IPS-18c (cell line): ENCODE measurements around the gene MYO19.
A peak's percentile ranks its signal among the peaks of the same experiment; 100 is the strongest.

Experiments
- H3K4me3 ChIP-seq: 2 replicates; pipeline ENCODE4 v1.7.0; 2013; ENCODE audit warnings: low read depth, mild to moderate bottlenecking, low read length, moderate library complexity; ENCODE audit not compliant: insufficient read depth
- H3K9me3 ChIP-seq: one replicate; pipeline ENCODE4 v1.6.1; 2013; ENCODE audit warnings: mild to moderate bottlenecking, low read length, moderate library complexity; ENCODE audit not compliant: control insufficient read depth, insufficient read depth

Gene MYO19, protein sequence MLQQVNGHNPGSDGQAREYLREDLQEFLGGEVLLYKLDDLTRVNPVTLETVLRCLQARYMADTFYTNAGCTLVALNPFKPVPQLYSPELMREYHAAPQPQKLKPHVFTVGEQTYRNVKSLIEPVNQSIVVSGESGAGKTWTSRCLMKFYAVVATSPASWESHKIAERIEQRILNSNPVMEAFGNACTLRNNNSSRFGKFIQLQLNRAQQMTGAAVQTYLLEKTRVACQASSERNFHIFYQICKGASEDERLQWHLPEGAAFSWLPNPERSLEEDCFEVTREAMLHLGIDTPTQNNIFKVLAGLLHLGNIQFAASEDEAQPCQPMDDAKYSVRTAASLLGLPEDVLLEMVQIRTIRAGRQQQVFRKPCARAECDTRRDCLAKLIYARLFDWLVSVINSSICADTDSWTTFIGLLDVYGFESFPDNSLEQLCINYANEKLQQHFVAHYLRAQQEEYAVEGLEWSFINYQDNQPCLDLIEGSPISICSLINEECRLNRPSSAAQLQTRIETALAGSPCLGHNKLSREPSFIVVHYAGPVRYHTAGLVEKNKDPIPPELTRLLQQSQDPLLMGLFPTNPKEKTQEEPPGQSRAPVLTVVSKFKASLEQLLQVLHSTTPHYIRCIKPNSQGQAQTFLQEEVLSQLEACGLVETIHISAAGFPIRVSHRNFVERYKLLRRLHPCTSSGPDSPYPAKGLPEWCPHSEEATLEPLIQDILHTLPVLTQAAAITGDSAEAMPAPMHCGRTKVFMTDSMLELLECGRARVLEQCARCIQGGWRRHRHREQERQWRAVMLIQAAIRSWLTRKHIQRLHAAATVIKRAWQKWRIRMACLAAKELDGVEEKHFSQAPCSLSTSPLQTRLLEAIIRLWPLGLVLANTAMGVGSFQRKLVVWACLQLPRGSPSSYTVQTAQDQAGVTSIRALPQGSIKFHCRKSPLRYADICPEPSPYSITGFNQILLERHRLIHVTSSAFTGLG

DNA sequence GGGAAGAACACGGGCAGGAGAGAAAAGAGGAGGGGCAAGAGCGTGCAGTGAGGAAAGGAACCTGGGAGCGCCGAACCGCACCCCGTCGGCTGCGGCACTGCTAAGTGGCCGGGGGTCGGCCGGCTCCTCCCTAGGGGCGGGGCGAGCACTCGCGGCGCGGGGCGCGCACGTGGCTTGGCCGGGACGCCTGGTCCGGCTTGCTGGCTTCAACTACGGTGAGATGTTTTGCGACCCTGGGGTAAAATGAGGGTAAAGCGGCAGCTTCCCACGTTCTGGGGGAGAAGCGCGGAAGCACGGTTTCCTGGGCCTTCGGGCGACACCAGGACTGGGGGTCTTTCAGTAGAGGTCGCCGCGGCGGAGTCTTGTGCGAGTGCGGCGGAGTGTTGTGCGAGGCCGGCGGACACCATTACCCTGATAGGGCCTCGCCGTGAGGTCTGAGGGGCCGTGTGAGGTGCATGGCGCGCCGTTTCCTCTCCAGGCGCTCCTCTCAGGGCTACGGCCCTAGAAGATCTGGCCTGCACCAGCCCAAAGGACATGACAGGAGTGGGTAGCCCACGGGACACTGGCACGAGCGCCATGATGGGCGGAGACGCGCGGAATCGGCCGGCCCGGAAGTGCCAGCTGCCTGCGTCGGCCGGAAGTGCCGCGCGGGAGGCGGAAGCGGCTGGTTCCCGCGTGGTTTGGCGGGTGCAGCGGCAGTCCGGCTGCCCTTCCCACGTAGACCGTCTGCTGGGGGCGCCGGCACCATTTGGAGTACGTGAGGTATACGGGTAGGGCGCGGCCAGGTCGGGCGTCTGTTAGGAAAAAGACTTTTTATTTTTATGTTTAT is at the start of gene MYO19, which contains the start of gene PIGW:
TSS of gene MYO19 (minus strand) at position 29 of the 829 bp plus-strand sequence. CDS start 2,330 bp downstream, outside the sequence.
TSS of gene PIGW (plus strand) at position 148 of the 829 bp plus-strand sequence. CDS start 2,115 bp downstream, outside the sequence.
- H3K4me3 ChIP-seq, result peak within 1 kb of the TSS; percentile 98

DNA sequence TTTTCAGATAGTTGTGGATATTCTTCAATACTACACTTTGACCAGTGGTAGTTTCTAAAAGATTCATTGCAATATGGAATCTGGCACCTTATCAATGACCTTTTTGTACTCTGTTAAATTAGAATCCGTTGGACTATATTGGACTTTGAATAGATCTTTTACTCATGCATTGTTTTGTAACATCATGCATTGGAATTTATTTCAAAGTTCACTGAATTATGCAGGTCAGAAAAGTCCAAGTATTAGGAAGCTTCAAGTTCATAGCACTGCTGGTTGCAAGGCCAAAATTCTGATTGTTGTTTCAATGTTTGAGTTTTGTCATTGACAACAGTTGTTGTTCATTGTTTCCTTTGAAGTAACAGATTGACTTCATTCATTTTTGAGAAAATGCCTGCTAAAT is 49.1 kb upstream of the MYO19 start:
- H3K4me3 ChIP-seq, result no peak overlapping the region
- H3K9me3 ChIP-seq, result no peaks in the 10 kb centered on the region

More for the DNA sequence above, at the start of gene MYO19, which contains the start of gene PIGW:
- no peaks in the 10 kb centered on the region for H3K9me3 ChIP-seq

DNA sequence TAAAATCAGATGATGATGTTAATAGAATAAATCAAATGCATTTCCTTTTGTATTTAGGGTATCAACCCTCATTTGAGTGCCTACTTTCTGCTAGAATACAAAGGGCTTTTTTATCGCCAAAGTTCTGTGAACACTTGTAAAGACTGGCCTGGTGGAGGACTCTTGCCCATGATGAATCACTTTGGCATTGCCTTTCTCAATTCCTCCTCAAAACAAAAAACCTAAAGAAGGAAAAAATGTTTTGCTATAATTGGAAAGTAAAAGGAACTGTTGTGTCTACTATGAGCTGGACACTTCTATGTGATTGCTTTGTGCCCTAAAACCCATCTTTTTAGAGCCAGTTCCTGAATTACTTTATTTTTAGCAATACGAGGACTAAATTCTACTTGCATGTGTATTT is 44.0 kb upstream of the MYO19 start:
- no peak overlapping the region for H3K4me3 ChIP-seq
- H3K9me3 ChIP-seq, result no peaks in the 10 kb centered on the region

DNA sequence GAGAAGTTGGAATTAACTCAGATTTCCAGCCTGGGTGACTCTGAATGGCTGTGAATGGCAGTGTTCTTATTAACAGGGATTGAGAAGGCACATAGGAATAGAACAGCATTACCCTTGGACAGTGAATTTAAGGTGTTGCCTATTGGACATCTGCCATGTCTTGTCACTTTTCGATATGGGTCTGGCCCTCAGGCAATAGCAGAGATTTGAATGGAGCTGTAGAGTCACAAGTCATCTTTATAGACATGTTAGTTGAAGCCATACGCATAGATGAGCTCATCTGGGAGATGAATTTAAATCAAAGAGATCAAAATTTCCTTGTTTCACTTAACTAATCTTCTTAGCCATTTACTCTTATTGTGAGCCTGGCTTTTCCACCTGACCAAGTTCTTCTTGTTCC is 42.1 kb upstream of the MYO19 start:
- no peaks in the 10 kb centered on the region for H3K9me3 ChIP-seq

DNA sequence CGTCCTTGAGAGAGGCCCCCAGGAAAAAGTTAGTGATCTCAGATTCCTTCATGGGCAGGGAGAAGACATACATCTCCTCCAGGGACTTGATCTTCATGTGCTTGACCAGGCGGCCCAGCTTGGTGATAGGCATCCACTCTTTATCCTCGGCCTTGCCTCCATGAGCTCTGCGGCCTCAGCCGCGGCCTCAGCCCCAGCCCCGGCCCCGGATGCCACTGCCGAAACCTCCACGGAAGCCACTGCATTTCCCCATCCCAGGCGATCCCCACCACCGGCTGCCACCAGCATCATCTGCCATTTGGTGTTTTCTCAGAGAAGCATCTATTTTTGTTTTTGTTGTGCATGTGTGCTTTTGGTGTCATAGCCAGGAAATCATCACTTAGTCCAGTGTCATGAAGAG is 40.4 kb upstream of the MYO19 start:
- no peak overlapping the region for H3K4me3 ChIP-seq
- no peaks in the 10 kb centered on the region for H3K9me3 ChIP-seq

More for the DNA sequence above, 42.1 kb upstream of the MYO19 start:
- H3K4me3 ChIP-seq, result no peak overlapping the region

DNA sequence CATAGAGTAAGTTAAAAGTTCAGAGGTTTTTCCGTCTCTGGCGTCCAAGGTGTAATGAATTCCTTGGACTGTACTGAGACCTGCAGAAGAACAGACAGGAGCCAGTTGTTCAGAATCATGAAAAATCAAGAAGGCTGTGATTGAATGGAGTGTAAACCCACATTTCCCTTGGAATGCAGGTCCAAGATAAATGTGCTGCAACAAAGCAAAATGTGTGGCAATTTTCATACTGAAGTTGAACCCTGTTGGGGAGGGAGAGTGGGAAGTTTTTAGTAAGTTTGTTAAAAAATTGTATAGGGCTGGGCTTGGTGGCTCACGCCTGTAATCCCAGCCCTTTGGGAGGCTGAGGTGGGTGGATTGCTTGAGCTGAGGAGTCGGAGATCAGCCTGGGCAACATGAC is 31.4 kb upstream of the MYO19 start:
- H3K9me3 ChIP-seq, result no peaks in the 10 kb centered on the region
- no peak overlapping the region for H3K4me3 ChIP-seq

DNA sequence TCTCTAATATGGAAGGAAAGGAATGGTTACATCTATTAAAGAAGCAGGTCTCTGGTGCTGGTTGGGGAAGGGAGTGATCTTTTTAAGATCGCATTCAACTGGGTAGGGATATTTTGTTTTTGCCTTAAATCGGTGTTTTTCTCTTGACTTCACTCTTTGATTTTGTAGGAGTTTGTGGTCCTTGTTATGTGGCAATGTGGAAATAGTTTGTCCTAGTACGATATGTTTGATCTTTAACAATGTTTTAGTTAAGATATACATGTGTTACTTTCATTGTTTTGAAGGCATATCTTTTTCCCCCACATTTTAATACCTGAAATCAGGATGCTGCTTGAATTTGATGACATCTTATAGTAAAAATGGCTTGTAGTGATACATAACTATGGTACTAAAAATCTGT is 18.8 kb upstream of the MYO19 start:
- H3K4me3 ChIP-seq, result no peak overlapping the region
- no peaks in the 10 kb centered on the region for H3K9me3 ChIP-seq

DNA sequence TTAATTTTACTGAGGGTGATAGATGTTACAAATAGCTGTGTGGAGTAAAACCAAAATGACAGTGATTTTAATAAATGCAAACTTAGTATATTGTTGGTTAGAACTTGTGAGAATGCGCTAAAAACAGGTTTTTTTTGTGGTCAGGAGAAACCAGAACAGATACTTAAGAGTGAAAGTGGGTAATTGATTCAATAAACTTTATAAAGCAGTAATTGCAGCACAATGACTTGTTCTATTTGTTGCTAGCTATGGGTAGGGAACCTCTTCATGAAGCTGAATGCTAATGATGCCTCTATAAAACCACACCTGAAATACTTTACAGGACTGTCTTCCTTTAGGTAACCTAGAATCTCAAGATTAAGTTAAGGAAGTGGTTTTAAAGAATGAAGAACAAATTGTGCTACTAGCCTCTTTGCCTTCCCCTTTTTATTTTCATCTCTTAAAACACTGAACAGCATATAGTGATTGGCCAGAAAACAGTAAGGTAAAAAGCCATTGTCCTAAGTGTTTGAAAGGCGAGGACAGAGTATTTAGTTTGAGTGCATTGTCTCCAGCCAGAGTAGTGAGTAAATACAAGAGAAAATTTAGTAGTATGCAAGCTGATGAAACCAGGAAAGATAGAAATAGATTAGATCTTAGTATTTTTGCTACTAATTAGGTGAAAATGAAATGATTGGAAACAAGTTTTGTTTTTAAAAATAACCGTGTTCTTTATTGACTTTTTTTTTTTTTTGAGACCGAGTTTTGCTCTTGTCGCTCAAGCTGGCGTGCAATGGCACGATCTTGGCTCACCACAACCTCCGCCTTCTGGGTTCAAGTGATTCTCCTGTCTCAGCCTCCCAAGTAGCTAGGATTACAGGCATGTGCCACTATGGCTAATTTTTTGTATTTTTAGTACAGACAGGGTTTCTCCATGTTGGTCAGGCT is 16.1 kb upstream of the MYO19 start:
- Histone ChIP-seq H3K9me3 (no peaks in the 10 kb centered on the region), H3K4me3 (no peak overlapping the region)

DNA sequence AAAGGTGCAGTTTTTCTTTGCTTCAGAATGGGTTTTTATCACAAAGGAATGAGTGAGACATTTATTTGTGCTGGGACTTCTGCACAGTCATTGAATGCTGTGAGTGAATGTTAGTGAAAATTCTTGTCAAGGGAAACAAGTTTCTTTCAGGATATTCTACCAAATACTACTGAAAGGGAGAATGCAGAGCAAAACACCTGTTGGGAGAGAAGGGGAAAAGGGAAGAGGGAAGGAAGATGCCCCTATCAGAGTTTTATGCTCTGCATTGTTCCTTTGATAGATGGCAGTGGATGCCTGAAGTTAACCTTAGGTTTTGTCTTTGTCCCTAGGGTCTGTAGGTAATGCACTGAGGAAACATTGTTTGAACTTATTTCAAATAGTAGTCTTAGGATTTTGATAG is 13.1 kb upstream of the MYO19 start:
- Histone ChIP-seq H3K9me3 (no peaks in the 10 kb centered on the region), H3K4me3 (no peak overlapping the region)

DNA sequence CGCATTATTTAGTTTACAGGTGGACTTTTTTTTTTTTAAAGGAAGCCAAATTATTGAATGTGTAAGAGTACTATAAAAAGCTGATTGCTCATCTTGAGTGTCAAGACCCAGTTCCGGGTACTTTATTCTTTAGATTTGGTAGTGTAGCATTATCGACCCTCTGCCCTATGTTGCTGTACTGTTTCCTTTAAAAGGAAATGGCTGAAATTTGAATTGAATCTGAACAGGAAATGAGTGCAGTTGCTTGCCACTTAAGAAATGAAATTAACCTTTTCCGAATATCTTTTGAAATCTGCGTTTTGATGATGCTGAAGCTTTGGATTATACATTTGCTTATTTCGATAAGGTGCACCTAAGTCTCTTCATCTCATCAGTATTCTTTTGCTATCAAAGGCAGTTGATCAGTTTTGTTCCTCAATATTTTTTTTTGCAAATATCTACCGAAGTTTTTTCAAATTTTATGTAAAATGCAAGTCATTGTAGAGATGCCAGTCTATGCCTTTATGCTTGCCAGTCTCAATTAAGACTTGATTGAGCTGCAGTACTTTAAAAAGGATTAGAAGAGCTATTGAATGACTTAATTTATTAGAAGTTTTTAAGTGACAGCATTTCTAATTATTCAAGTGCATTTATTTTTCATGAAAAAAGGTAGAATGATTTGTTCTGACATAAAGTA is 11.9 kb upstream of the MYO19 start:
- no peaks in the 10 kb centered on the region for H3K9me3 ChIP-seq
- peak overlapping the region; percentile 68 for H3K4me3 ChIP-seq

DNA sequence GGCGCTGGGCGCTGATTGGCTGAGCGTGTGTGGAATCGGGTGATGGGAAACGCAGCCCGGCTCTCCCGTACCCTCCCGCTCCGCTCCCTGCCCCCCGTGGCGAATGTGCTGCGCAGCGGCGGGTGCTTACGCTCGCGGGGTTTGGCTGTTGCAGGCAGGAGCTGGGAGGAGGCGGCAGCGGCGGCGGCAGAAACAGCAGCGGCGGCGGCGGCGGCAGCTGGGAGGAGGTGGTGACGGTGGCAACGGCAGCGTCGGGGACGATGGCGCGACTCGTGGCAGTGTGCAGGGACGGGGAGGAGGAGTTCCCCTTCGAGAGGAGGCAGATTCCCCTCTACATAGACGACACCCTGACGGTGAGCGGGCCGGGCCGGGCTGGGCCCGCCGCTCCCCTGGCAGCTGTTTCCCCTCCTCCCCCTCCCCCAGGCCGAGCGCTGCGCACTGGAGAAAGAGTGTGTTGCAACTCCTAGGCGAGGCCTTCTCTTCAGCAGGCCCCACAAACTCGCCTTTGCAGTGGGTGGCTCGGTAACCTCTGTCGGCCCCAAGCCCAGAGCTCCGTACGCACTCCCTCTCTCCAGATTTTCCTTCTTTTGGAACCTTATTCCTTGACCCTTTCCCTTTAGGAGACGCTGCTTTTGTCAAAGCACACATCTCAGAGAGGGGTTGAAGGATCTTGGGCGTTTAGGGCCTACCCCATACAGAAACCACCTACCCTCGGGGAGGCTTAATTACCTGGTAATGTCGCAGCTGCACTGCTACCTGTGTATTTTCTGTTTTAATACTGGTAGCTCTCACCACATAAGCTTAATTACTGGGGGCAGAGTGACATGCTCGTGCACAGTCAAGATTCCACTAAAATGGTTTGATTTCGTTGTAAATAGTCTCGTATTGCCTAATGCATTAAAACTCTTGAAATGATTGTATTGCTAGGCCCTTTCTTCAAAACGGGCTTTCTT is 11.1 kb upstream of the MYO19 start:
- H3K9me3 ChIP-seq, result no peaks in the 10 kb centered on the region
- H3K4me3 ChIP-seq, result peak overlapping the region; percentile 68

DNA sequence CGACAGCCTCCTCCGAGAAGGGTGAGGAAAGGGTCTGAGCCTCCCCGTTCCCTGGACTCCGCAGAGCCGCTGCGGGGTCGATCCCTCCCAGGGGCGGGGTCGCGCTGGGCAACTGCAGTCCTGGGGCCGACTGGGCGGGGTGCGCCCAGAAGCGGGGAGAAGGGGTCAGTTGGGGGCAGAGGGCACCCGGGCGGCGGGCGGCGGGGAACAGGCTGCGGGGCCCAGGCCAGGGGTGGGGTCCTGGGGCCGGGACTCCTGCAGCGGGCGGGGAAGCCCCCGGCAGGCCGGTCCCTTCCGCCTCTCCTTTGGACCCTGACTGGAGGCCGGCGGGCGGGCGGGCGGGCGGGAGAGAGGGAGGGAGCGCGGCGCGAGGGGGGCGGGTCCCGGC is 10.4 kb upstream of the MYO19 start:
- Histone ChIP-seq H3K9me3 (no peaks in the 10 kb centered on the region), H3K4me3 (peak overlapping the region; percentile 81)

DNA sequence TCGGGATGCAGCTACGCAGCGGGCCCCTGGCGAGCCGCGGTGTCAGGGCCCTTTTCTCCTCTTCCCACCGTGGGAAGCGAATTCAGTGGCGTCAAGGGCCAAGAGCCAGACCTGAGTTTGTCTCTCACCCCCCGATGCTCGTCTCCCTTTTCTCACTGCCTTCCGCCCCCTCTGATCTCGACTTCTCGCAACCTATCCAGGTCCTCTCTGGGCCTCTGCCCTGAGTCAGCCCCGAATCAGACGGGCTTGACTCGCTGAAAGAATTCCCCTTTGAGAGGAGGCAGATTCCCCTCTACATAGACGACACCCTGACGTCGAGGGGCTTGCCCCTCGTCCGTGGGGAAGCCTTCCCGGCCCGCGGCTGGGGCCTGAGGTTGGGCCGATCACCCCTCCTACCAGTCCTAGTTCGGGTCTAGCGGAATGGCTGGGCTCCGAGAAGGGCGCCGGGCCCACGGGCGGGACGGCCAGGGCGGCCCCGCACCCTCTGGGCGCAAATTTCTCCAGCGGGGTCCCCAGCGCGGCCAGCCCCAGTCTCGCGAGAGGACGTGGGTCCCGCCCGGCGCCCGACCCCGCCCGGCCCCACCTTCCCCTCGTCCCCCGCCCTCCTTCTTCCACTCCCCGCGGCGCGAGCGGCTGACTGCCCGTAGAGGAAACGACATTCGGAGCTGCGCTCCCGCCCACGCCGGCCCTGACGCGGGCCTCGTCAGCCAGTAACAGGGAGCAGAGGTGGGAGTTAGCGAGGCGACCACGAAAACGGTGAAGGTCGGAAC is 9.8 kb upstream of the MYO19 start, which contains the start of gene GGNBP2:
TSS of gene GGNBP2 (plus strand) at position 613 of the 770 bp plus-strand sequence. CDS start 806 bp downstream, outside the sequence.
- H3K9me3 ChIP-seq, result no peaks in the 10 kb centered on the region
- peak within 1 kb of the TSS; percentile 81 for H3K4me3 ChIP-seq

DNA sequence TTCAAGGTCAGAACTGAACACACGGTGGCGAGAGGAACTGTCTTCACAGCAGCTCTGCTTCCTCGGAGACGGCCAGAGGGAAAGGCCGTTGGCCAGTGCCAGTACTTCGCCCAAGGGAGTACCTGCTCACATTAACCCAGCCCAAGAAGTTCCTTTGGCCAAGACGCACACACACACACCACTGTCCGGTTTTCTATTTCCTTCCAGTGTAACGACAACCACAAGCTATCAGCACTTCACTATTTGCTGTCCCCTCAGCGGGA is 9.3 kb upstream of the MYO19 start:
- Histone ChIP-seq H3K4me3 (peak overlapping the region; percentile 81), H3K9me3 (no peaks in the 10 kb centered on the region)
